ENCODE measurements around the gene HBP1. TPM values are rescaled to one million over a fixed set of nuclear protein-coding genes. Genes with fewer than 3 reads are reported as not detected.

Gene HBP1
- total RNA-seq, 2 experiments from 2014 or later, result 9.3 to 18.1 TPM

DNA sequence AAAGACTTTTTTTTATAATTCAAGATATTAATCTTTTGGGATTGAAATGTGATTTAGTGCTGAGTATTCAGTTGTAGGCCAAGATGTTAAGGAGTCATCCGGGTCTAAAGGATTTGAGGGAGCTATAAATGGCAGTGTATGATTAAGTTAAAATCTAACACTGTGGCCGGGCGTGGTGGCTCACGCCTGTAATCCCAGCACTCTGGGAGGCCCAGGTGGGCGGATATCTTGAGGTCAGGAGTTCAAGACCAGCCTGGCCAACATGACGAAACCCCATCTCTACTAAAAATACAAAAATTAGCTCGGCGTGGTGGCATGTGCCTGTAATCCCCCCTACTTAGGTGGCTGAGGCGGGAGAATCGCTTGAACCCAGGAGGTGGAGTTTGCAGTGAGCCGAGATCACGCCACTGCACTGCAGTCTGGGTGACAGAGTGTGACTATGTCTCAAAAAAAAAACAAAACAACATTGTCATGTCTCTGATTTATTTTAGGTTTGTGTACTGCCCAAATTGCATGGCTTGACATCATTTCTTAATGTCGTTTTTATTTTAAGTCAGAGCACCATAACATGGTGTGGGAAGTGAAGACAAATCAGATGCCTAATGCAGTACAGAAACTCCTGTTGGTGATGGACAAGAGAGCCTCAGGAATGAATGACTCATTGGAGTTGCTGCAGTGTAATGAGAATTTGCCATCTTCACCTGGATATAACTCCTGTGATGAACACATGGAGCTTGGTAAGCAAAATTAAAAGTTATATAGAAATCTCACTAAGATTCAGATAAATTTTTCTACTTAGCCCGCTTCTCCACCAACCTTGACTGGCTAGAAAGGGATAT, 10.7 kb downstream of the HBP1 start:
- DNase-seq (ENCODE audit: low spot score), result no peak
- CTCF ChIA-PET (ENCODE audit: unreplicated experiment), result no interaction called here
- peaks cover 3% of the 10 kb centered on the region for H3K4me1 ChIP-seq (ENCODE audit: insufficient read depth, low read length, poor library complexity, severe bottlenecking)
- H3K9me3 ChIP-seq (ENCODE audit: low read length), result no peaks in the 10 kb centered on the region
- peaks cover 5% of the 10 kb centered on the region; the same call in 1 of the 2 replicates for H4K20me1 ChIP-seq (ENCODE audit: insufficient read depth, low read length)
- H3K79me2 ChIP-seq (ENCODE audit: insufficient read depth, low read depth, low read length), result no peaks in the 10 kb centered on the region; the same call in 1 of the 2 replicates
- H3K36me3 ChIP-seq (ENCODE audit: insufficient read depth, low read length), result peaks cover 35% of the 10 kb centered on the region
- intact Hi-C loops (cut with micrococcal nuclease; ENCODE audit: unreplicated experiment), result no loop called here
- POLR2A ChIA-PET, result interaction anchor here (0.7 to 1.3 kb wide), 3 partner anchors 10 to 29 kb away, joined by 3 to 8 read pairs (median 4); no protein-coding TSS in a partner anchor
- no peak overlapping the region for H3K27ac ChIP-seq (ENCODE audit: low read depth, low read length, poor library complexity, severe bottlenecking)
- H2AFZ ChIP-seq (ENCODE audit: low read length), result no peak overlapping the region
- H3K4me2 ChIP-seq (ENCODE audit: low read length), result no peak overlapping the region
- no TSS peak for BruUV-seq (replicated peaks)
- H3K9me2 ChIP-seq (ENCODE audit: insufficient read depth, low read length), result no peaks in the 10 kb centered on the region
- TF ChIP-seq CTCF (conservative IDR thresholded peaks at IDR 0.05; ENCODE audit: low read length), result no peak
- no peak for TF ChIP-seq EZH2phosphoT487 (IDR thresholded peaks at IDR 0.05; ENCODE audit: borderline replicate concordance, low read depth, low read length)
- no peak overlapping the region for H3K4me3 ChIP-seq (ENCODE audit: low read depth, low read length, poor library complexity, severe bottlenecking)

DNA sequence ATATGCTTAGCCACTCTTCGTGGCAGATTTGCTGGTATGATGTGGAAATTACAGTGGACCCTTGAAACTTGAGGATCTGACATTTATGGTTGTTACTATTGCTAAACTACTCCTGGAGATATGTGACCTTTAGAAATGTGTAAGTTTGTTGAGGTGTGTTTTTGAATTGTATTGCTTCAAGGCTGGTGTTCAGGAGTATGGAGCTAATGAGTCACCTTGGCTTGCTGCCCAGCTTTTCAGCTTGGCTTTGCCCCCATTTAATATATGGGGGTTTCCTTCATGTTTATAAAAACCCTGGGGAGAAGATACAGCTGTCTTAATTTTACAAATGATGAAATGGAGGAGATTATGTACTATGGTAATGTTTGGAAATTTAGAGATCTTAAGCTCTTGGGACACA, 11.6 kb downstream of the HBP1 start:
- BruUV-seq (replicated peaks), result no TSS peak
- Histone ChIP-seq H3K36me3 (ENCODE audit: insufficient read depth, low read length) (peaks cover 35% of the 10 kb centered on the region), H3K9me3 (ENCODE audit: low read length) (no peaks in the 10 kb centered on the region), H3K4me2 (ENCODE audit: low read length) (no peak overlapping the region), H3K79me2 (ENCODE audit: insufficient read depth, low read depth, low read length) (no peaks in the 10 kb centered on the region; the same call in 1 of the 2 replicates), H3K27ac (ENCODE audit: low read depth, low read length, poor library complexity, severe bottlenecking) (no peak overlapping the region), H3K4me3 (ENCODE audit: low read depth, low read length, poor library complexity, severe bottlenecking) (no peak overlapping the region), H3K9me2 (ENCODE audit: insufficient read depth, low read length) (no peaks in the 10 kb centered on the region), H3K4me1 (ENCODE audit: insufficient read depth, low read length, poor library complexity, severe bottlenecking) (no peaks in the 10 kb centered on the region), H4K20me1 (ENCODE audit: insufficient read depth, low read length) (peaks cover 5% of the 10 kb centered on the region; the same call in 1 of the 2 replicates), H2AFZ (ENCODE audit: low read length) (no peak overlapping the region)
- POLR2A ChIA-PET, result interaction anchor here (0.5 to 2.3 kb wide), 7 partner anchors 9 to 169 kb away, joined by 3 to 9 read pairs (median 3); partner anchors contain the start of gene HBP1
- DNase-seq (ENCODE audit: low spot score), result no peak
- intact Hi-C loops (cut with micrococcal nuclease; ENCODE audit: unreplicated experiment), result no loop called here
- CTCF ChIA-PET (ENCODE audit: unreplicated experiment), result no interaction called here
- no peak for TF ChIP-seq CTCF (conservative IDR thresholded peaks at IDR 0.05; ENCODE audit: low read length)
- no peak for TF ChIP-seq EZH2phosphoT487 (IDR thresholded peaks at IDR 0.05; ENCODE audit: borderline replicate concordance, low read depth, low read length)

- H2AFZ ChIP-seq (ENCODE audit: low read length), result no peak overlapping the region
- H3K9me2 ChIP-seq (ENCODE audit: insufficient read depth, low read length), result no peaks in the 10 kb centered on the region
- no peak for DNase-seq (ENCODE audit: low spot score)
- H3K4me2 ChIP-seq (ENCODE audit: low read length), result no peak overlapping the region
- no peaks in the 10 kb centered on the region; the same call in 1 of the 2 replicates for H3K79me2 ChIP-seq (ENCODE audit: insufficient read depth, low read depth, low read length)
- POLR2A ChIA-PET, result interaction anchor here (0.6 to 2.3 kb wide), 7 partner anchors 8 to 384 kb away, joined by 3 to 9 read pairs (median 3); partner anchors contain the start of gene HBP1
- intact Hi-C loops (cut with micrococcal nuclease; ENCODE audit: unreplicated experiment), result no loop called here
- H3K9me3 ChIP-seq (ENCODE audit: low read length), result no peaks in the 10 kb centered on the region
- no peak for TF ChIP-seq EZH2phosphoT487 (IDR thresholded peaks at IDR 0.05; ENCODE audit: borderline replicate concordance, low read depth, low read length)
- TF ChIP-seq CTCF (conservative IDR thresholded peaks at IDR 0.05; ENCODE audit: low read length), result no peak
- H3K4me3 ChIP-seq (ENCODE audit: low read depth, low read length, poor library complexity, severe bottlenecking), result no peak overlapping the region
- peaks cover 40% of the 10 kb centered on the region for H3K36me3 ChIP-seq (ENCODE audit: insufficient read depth, low read length)
- H3K4me1 ChIP-seq (ENCODE audit: insufficient read depth, low read length, poor library complexity, severe bottlenecking), result no peaks in the 10 kb centered on the region
- CTCF ChIA-PET (ENCODE audit: unreplicated experiment), result no interaction called here
- peaks cover 5% of the 10 kb centered on the region; the same call in 1 of the 2 replicates for H4K20me1 ChIP-seq (ENCODE audit: insufficient read depth, low read length)
- BruUV-seq (replicated peaks), result no TSS peak
- H3K27ac ChIP-seq (ENCODE audit: low read depth, low read length, poor library complexity, severe bottlenecking), result no peak overlapping the region
Observed at GRCh38 chr7:107181172-107181571, 12.4 kb downstream of the HBP1 start.

Data from OCI-LY7 (cell line).